ENCODE data around the gene SMG5.

The SMG5 gene

DNA sequence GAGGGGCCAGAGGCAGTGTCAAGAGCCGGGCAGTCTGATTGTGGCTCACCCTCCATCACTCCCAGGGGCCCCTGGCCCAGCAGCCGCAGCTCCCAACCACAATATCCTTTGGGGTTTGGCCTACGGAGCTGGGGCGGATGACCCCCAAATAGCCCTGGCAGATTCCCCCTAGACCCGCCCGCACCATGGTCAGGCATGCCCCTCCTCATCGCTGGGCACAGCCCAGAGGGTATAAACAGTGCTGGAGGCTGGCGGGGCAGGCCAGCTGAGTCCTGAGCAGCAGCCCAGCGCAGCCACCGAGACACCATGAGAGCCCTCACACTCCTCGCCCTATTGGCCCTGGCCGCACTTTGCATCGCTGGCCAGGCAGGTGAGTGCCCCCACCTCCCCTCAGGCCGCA lies 40.7 kb downstream of the SMG5 start, which contains the start of gene BGLAP:
Gene BGLAP, plus strand, starts transcription at position 259 of the 400 bp plus-strand sequence. Its CDS starts 48 bp downstream, at position 307.
- POLR2A ChIA-PET, result no interaction called here
- CTCF ChIA-PET, result interaction anchor here (1.0 kb wide), 1 partner anchor 101 kb away, joined by 4 read pairs; no protein-coding TSS in a partner anchor
- Histone ChIP-seq H3K9me3 (ENCODE audit: control insufficient read depth, insufficient read depth, low read depth, low read length) (no peaks in the 10 kb centered on the region), H3K27ac (ENCODE audit: extremely low read depth, low read depth, low read length) (no peak within 1 kb of the TSS), H3K4me1 (ENCODE audit: control insufficient read depth, insufficient read depth, low read length) (no peaks in the 10 kb centered on the region), H3K4me3 (ENCODE audit: low read depth, low read length) (no peak within 1 kb of the TSS), H3K36me3 (ENCODE audit: control insufficient read depth in 2 of 2, insufficient read depth in 1 of 2, low read length in 2 of 2) (peaks cover 8 to 28% of the 10 kb centered on the region in 2 experiments; a peak in 2 of 3 replicates)
- TF ChIP-seq, protein P1, sequence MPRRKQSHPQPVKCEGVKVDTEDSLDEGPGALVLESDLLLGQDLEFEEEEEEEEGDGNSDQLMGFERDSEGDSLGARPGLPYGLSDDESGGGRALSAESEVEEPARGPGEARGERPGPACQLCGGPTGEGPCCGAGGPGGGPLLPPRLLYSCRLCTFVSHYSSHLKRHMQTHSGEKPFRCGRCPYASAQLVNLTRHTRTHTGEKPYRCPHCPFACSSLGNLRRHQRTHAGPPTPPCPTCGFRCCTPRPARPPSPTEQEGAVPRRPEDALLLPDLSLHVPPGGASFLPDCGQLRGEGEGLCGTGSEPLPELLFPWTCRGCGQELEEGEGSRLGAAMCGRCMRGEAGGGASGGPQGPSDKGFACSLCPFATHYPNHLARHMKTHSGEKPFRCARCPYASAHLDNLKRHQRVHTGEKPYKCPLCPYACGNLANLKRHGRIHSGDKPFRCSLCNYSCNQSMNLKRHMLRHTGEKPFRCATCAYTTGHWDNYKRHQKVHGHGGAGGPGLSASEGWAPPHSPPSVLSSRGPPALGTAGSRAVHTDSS (tag by site-specific recombination; IDR thresholded peaks at IDR 0.05), result no peak
- TF ChIP-seq, protein P2, sequence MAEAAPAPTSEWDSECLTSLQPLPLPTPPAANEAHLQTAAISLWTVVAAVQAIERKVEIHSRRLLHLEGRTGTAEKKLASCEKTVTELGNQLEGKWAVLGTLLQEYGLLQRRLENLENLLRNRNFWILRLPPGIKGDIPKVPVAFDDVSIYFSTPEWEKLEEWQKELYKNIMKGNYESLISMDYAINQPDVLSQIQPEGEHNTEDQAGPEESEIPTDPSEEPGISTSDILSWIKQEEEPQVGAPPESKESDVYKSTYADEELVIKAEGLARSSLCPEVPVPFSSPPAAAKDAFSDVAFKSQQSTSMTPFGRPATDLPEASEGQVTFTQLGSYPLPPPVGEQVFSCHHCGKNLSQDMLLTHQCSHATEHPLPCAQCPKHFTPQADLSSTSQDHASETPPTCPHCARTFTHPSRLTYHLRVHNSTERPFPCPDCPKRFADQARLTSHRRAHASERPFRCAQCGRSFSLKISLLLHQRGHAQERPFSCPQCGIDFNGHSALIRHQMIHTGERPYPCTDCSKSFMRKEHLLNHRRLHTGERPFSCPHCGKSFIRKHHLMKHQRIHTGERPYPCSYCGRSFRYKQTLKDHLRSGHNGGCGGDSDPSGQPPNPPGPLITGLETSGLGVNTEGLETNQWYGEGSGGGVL (tag by site-specific recombination; IDR thresholded peaks at IDR 0.05), result no peak
- TF ChIP-seq KLF7 (tag by site-specific recombination; IDR thresholded peaks at IDR 0.05; ENCODE audit: borderline replicate concordance), result no peak
- no peak for TF ChIP-seq ZBTB21 (tag by site-specific recombination; IDR thresholded peaks at IDR 0.05)
- 0 out of 2 replicates have a peak, but pooled peaks have one; percentile 23 for TF ChIP-seq ZNF600 (tag by site-specific recombination; IDR thresholded peaks at IDR 0.05)

DNA sequence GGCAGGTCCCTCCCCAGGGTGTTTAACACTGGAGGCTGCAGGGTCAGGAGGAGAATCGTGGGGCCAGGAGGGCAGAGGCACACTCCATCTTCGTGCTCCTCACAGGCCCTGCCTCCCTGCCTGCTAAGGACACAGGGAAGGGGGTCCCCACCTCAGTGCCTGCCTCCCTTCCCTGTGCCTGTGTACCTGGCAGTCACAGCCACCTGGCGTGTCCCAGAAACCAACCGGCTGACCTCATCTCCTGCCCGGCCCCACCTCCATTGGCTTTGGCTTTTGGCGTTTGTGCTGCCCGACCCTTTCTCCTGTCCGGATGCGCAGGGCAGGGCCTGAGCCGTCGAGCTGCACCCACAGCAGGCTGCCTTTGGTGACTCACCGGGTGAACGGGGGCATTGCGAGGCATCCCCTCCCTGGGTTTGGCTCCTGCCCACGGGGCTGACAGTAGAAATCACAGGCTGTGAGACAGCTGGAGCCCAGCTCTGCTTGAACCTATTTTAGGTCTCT lies 41.3 kb downstream of the SMG5 start:
- Histone ChIP-seq H3K4me1 (ENCODE audit: control insufficient read depth, insufficient read depth, low read length) (no peaks in the 10 kb centered on the region), H3K36me3 (ENCODE audit: control insufficient read depth in 2 of 2, insufficient read depth in 1 of 2, low read length in 2 of 2) (peaks cover 9 to 33% of the 10 kb centered on the region in 2 experiments; a peak in 2 of 3 replicates)
- CTCF ChIA-PET, result interaction anchor here (1.0 kb wide), 1 partner anchor 101 kb away, joined by 4 read pairs; no protein-coding TSS in a partner anchor
- peak; percentile 47 for TF ChIP-seq ZIC2 (tag by site-specific recombination; IDR thresholded peaks at IDR 0.05)
- TF ChIP-seq ZNF555 (tag by site-specific recombination; conservative IDR thresholded peaks at IDR 0.05), result no peak
- no peak for TF ChIP-seq ZNF76 (tag by site-specific recombination; IDR thresholded peaks at IDR 0.05; ENCODE audit: borderline replicate concordance, low read depth)
- TF ChIP-seq, protein P3, sequence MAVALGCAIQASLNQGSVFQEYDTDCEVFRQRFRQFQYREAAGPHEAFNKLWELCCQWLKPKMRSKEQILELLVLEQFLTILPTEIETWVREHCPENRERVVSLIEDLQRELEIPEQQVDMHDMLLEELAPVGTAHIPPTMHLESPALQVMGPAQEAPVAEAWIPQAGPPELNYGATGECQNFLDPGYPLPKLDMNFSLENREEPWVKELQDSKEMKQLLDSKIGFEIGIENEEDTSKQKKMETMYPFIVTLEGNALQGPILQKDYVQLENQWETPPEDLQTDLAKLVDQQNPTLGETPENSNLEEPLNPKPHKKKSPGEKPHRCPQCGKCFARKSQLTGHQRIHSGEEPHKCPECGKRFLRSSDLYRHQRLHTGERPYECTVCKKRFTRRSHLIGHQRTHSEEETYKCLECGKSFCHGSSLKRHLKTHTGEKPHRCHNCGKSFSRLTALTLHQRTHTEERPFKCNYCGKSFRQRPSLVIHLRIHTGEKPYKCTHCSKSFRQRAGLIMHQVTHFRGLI (tag by site-specific recombination; IDR thresholded peaks at IDR 0.05), result no peak
- TF ChIP-seq GLIS1 (tag by site-specific recombination; IDR thresholded peaks at IDR 0.05), result no peak
- no peak for TF ChIP-seq OVOL3 (tag by site-specific recombination; IDR thresholded peaks at IDR 0.05)
- TF ChIP-seq, protein P4, sequence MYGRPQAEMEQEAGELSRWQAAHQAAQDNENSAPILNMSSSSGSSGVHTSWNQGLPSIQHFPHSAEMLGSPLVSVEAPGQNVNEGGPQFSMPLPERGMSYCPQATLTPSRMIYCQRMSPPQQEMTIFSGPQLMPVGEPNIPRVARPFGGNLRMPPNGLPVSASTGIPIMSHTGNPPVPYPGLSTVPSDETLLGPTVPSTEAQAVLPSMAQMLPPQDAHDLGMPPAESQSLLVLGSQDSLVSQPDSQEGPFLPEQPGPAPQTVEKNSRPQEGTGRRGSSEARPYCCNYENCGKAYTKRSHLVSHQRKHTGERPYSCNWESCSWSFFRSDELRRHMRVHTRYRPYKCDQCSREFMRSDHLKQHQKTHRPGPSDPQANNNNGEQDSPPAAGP (tag by site-specific recombination; IDR thresholded peaks at IDR 0.05), result peak; percentile 41; the same call in 1 of the 2 replicates
- TF ChIP-seq ZNF777 (tag by site-specific recombination; IDR thresholded peaks at IDR 0.05; ENCODE audit: borderline replicate concordance), result no peak
- TF ChIP-seq, protein P5, sequence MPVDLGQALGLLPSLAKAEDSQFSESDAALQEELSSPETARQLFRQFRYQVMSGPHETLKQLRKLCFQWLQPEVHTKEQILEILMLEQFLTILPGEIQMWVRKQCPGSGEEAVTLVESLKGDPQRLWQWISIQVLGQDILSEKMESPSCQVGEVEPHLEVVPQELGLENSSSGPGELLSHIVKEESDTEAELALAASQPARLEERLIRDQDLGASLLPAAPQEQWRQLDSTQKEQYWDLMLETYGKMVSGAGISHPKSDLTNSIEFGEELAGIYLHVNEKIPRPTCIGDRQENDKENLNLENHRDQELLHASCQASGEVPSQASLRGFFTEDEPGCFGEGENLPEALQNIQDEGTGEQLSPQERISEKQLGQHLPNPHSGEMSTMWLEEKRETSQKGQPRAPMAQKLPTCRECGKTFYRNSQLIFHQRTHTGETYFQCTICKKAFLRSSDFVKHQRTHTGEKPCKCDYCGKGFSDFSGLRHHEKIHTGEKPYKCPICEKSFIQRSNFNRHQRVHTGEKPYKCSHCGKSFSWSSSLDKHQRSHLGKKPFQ (tag by site-specific recombination; IDR thresholded peaks at IDR 0.05), result no peak
- no peak for TF ChIP-seq ZNF266 (tag by site-specific recombination; IDR thresholded peaks at IDR 0.05; ENCODE audit: low read depth)
- TF ChIP-seq, protein P6, sequence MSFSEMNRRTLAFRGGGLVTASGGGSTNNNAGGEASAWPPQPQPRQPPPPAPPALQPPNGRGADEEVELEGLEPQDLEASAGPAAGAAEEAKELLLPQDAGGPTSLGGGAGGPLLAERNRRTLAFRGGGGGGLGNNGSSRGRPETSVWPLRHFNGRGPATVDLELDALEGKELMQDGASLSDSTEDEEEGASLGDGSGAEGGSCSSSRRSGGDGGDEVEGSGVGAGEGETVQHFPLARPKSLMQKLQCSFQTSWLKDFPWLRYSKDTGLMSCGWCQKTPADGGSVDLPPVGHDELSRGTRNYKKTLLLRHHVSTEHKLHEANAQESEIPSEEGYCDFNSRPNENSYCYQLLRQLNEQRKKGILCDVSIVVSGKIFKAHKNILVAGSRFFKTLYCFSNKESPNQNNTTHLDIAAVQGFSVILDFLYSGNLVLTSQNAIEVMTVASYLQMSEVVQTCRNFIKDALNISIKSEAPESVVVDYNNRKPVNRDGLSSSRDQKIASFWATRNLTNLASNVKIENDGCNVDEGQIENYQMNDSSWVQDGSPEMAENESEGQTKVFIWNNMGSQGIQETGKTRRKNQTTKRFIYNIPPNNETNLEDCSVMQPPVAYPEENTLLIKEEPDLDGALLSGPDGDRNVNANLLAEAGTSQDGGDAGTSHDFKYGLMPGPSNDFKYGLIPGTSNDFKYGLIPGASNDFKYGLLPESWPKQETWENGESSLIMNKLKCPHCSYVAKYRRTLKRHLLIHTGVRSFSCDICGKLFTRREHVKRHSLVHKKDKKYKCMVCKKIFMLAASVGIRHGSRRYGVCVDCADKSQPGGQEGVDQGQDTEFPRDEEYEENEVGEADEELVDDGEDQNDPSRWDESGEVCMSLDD (tag by site-specific recombination; IDR thresholded peaks at IDR 0.05), result no peak
- no peak for TF ChIP-seq ZNF350 (tag by site-specific recombination; IDR thresholded peaks at IDR 0.05)
- TF ChIP-seq, protein P7, sequence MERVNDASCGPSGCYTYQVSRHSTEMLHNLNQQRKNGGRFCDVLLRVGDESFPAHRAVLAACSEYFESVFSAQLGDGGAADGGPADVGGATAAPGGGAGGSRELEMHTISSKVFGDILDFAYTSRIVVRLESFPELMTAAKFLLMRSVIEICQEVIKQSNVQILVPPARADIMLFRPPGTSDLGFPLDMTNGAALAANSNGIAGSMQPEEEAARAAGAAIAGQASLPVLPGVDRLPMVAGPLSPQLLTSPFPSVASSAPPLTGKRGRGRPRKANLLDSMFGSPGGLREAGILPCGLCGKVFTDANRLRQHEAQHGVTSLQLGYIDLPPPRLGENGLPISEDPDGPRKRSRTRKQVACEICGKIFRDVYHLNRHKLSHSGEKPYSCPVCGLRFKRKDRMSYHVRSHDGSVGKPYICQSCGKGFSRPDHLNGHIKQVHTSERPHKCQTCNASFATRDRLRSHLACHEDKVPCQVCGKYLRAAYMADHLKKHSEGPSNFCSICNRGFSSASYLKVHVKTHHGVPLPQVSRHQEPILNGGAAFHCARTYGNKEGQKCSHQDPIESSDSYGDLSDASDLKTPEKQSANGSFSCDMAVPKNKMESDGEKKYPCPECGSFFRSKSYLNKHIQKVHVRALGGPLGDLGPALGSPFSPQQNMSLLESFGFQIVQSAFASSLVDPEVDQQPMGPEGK (tag by site-specific recombination; IDR thresholded peaks at IDR 0.05), result peak; percentile 60
- no peak for TF ChIP-seq ZSCAN23 (tag by site-specific recombination; IDR thresholded peaks at IDR 0.05)
- TF ChIP-seq ZNF19 (tag by site-specific recombination; IDR thresholded peaks at IDR 0.05; ENCODE audit: low read depth), result no peak
- TF ChIP-seq ZNF600 (tag by site-specific recombination; IDR thresholded peaks at IDR 0.05), result peak; percentile 33; the same call in 1 of the 2 replicates
- TF ChIP-seq ZNF155 (tag by site-specific recombination; IDR thresholded peaks at IDR 0.05), result no peak

More for the DNA sequence above, 41.3 kb downstream of the SMG5 start:
- Histone ChIP-seq H3K9me3 (ENCODE audit: control insufficient read depth, insufficient read depth, low read depth, low read length) (no peaks in the 10 kb centered on the region), H3K27ac (ENCODE audit: extremely low read depth, low read depth, low read length) (no peak overlapping the region), H3K4me3 (ENCODE audit: low read depth, low read length) (no peak overlapping the region)
- POLR2A ChIA-PET, result interaction anchor here (0.5 to 0.6 kb wide), 3 partner anchors 46 to 94 kb away, joined by 3 to 5 read pairs (median 3); no protein-coding TSS in a partner anchor

All from HEK293 (cell line).